ENCODE measurements around the gene ADARB2.

ADARB2 gene

GRCh38 chr10:1280466-1281404, 456.6 kb downstream of the ADARB2 start:
- H3K9me3 ChIP-seq = no peaks in the 10 kb centered on the region
- DNase-seq (ENCODE audit: low spot score in 2 of 2) = no peak
- in situ Hi-C loops (cut with MboI; ENCODE audit: low sequenced_read_pairs) = no loop called here
- no peaks in the 10 kb centered on the region for H3K4me1 ChIP-seq
- no peak overlapping the region for H3K4me3 ChIP-seq
- no peaks in the 10 kb centered on the region for H3K27me3 ChIP-seq (ENCODE audit: low read depth)
- no peaks in the 10 kb centered on the region for H3K36me3 ChIP-seq (replicated peaks)

DNA sequence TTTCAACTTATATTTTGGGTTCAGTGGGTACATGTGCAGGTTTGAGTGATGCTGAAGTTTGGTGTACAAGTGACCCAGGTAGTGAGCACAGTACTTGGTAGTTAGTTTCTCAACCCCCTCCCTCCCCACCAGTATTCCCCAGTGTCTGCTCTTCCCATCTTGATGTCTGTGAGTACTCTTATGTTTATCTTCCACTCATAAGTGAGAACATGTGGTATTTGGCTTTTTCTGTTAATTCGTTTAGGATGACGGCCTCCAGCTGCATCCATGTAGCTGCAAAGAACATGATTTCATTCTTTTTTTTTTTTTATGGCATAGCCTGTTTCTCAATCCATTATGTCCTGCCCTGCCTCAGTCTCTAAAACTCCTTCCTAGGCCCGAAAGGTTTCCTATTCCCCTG, 459.0 kb downstream of the ADARB2 start:
- in situ Hi-C loops (cut with MboI; ENCODE audit: low sequenced_read_pairs) = no loop called here
- Histone ChIP-seq H3K9me3 (no peaks in the 10 kb centered on the region), H3K4me3 (no peak overlapping the region), H3K27me3 (ENCODE audit: low read depth) (no peaks in the 10 kb centered on the region), H3K4me1 (no peaks in the 10 kb centered on the region), H3K36me3 (replicated peaks) (no peaks in the 10 kb centered on the region)
- no peak for DNase-seq (ENCODE audit: low spot score in 2 of 2)

GRCh38 chr10:1274701-1275544, 462.4 kb downstream of the ADARB2 start:
- Histone ChIP-seq H3K27me3 (ENCODE audit: low read depth) (no peaks in the 10 kb centered on the region), H3K4me3 (no peak overlapping the region), H3K4me1 (no peaks in the 10 kb centered on the region), H3K9me3 (no peaks in the 10 kb centered on the region), H3K36me3 (replicated peaks) (no peaks in the 10 kb centered on the region)
- no peak for DNase-seq (ENCODE audit: low spot score in 2 of 2)
- in situ Hi-C loops (cut with MboI; ENCODE audit: low sequenced_read_pairs) = no loop called here

DNA sequence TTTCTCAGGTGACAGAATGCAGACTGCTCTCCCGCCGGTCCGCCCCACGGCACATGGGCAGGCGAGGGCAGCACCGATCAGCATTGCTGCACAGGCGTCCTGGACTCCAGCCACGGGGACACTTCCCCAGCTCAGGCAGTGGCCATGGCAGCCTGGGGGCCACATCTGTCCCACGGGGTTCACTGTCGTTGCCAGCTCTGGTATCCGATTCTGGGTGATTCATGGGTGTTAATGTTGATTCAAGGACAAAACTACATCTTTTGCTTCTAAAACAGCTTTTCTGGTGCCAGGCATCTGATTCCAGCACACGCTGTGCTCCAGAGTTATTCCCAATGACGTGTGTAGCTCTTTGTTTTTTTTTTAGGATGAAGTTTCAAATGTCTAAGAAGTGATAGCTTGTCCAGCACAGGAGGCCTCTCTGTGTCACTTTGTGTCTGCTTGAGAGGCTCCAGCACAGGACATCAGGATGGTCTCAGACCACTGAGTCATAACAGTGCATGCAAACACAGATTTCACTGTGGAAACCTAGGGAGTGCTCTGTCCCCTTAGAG, 463.1 kb downstream of the ADARB2 start:
- DNase-seq (ENCODE audit: low spot score in 2 of 2) = no peak
- in situ Hi-C loops (cut with MboI; ENCODE audit: low sequenced_read_pairs) = no loop called here
- Histone ChIP-seq H3K9me3 (no peaks in the 10 kb centered on the region), H3K36me3 (replicated peaks) (no peaks in the 10 kb centered on the region), H3K4me3 (no peak overlapping the region), H3K27me3 (ENCODE audit: low read depth) (no peaks in the 10 kb centered on the region), H3K4me1 (no peaks in the 10 kb centered on the region)

- in situ Hi-C loops (cut with MboI; ENCODE audit: low sequenced_read_pairs) = no loop called here
- no peaks in the 10 kb centered on the region for H3K36me3 ChIP-seq (replicated peaks)
- no peaks in the 10 kb centered on the region for H3K9me3 ChIP-seq
- no peaks in the 10 kb centered on the region for H3K27me3 ChIP-seq (ENCODE audit: low read depth)
- no peak for DNase-seq (ENCODE audit: low spot score in 2 of 2)
- H3K4me1 ChIP-seq = no peaks in the 10 kb centered on the region
- no peak overlapping the region for H3K4me3 ChIP-seq
Observed at GRCh38 chr10:1273372-1274105, 463.8 kb downstream of the ADARB2 start.

DNA sequence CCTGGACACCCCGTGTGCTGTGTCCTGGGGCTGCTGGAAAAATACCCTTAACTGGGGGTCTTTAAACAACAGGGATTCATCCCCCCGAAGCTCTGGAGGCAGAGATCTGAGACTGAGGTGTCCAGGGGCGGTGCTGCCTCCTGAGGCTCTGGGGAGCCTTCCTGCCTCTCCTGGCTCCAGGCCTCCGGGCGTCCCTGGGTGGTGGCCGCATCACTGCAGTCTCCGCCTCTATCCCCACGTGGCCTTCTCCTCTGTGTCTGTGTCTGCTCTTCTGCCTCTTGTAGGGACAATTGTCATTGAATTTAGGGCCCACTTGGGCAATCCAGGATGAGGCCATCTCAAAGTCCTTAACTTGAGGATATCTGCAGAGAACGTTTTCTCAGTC, 464.6 kb downstream of the ADARB2 start:
- no peak overlapping the region for H3K4me3 ChIP-seq
- H3K9me3 ChIP-seq = no peaks in the 10 kb centered on the region
- in situ Hi-C loops (cut with MboI; ENCODE audit: low sequenced_read_pairs) = no loop called here
- H3K27me3 ChIP-seq (ENCODE audit: low read depth) = no peaks in the 10 kb centered on the region
- no peaks in the 10 kb centered on the region for H3K4me1 ChIP-seq
- no peaks in the 10 kb centered on the region for H3K36me3 ChIP-seq (replicated peaks)
- DNase-seq (ENCODE audit: low spot score in 2 of 2) = no peak

DNA sequence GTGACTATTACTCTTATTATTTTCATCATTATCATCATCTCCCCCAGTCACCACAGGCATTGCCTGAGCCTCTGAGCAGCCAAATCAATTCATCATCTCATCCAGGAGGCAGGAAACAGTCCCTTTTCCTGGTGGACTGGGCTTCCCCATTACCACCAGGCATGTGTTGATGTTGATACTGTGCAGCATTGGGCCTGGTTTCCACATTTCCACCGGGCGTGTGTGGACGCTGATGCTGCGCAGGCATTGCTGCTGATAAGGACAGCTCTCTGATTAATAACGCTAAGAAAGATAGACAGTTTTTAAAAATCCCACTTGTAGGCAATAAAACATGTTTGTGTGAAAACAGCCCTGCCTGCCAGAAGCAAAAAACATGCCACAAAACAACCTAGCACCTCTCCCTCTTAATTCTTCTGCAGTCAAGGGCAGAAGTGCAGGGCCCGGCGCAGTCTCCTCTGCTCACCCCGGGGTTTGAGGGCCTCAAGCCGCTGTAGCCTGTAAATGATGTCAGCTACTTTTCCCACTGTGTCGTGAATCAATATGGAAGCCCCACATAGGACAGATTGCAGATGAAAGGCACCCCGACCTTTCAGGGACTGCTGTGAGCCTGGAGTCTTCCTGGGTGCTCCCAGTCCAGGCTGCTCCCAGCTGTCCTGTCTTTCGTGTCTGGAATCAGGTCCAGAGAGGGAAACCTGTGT, 465.1 kb downstream of the ADARB2 start:
- H3K4me1 ChIP-seq = no peaks in the 10 kb centered on the region
- H3K36me3 ChIP-seq (replicated peaks) = no peaks in the 10 kb centered on the region
- in situ Hi-C loops (cut with MboI; ENCODE audit: low sequenced_read_pairs) = no loop called here
- no peak for DNase-seq (ENCODE audit: low spot score in 2 of 2)
- no peaks in the 10 kb centered on the region for H3K9me3 ChIP-seq
- H3K27me3 ChIP-seq (ENCODE audit: low read depth) = no peaks in the 10 kb centered on the region
- H3K4me3 ChIP-seq = no peak overlapping the region

DNA sequence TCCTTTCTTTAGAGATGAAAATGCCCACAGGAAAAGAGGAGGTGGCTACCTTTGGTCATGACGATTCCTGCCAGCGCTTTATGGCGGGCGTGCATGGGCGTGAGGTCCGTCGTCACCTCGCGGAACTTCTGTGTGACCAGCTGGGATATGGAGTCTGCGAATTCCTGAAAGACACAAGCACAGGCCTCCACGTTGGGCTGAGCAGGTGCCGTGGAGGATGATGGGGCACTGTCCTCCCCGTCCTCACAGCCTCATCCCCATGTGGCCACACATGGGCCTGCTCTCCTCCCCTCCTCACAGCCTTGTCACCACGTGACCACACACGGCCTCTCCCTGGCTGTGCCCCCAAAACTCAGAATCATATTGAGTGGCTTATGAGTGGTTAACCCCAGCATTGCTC, 466.4 kb downstream of the ADARB2 start:
- H3K36me3 ChIP-seq (replicated peaks) = no peaks in the 10 kb centered on the region
- in situ Hi-C loops (cut with MboI; ENCODE audit: low sequenced_read_pairs) = no loop called here
- H3K4me3 ChIP-seq = no peak overlapping the region
- no peaks in the 10 kb centered on the region for H3K4me1 ChIP-seq
- H3K27me3 ChIP-seq (ENCODE audit: low read depth) = no peaks in the 10 kb centered on the region
- no peak for DNase-seq (ENCODE audit: low spot score in 2 of 2)
- no peaks in the 10 kb centered on the region for H3K9me3 ChIP-seq

DNA sequence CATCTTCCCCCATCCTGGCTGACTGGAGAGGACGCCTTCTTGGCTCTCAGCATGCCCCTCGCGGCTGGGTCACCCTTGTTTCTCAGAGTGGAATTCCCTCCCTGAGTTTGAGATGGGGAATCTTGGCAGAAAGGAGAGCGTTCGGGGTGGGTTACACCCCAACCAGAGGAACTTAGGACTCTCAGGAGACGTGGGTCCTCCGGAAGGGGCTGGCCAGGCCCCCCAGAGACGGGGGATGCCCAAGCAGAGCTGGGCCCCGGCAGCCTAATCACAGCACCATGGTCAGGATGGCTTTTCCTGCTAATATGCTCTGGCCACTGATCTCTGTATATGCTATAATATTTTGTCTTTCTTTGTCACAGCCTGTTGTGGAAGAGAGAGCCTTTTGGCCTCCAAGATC, 466.8 kb downstream of the ADARB2 start:
- Histone ChIP-seq H3K36me3 (replicated peaks) (no peaks in the 10 kb centered on the region), H3K9me3 (no peaks in the 10 kb centered on the region), H3K27me3 (ENCODE audit: low read depth) (no peaks in the 10 kb centered on the region), H3K4me3 (no peak overlapping the region), H3K4me1 (no peaks in the 10 kb centered on the region)
- in situ Hi-C loops (cut with MboI; ENCODE audit: low sequenced_read_pairs) = no loop called here
- DNase-seq (ENCODE audit: low spot score in 2 of 2) = no peak

DNA sequence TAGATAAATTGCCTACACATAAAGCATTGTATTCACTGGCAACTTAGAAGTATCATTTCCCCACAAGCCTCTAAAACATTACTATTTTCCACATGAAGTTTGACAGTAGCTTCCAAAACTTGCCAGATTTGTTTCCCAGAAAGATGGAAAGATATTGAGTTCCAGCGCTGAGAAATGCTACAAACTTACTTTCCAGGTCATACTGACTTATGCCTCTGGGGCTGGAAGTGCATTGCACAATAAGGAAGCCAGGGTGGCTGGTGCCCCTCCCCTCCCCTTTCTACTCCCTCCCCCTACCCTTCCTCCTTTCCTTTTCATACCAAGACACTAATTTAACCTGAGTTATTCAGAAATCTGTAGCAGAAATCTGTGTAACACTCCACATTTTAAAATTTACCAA, 468.5 kb downstream of the ADARB2 start:
- no peaks in the 10 kb centered on the region for H3K4me1 ChIP-seq
- in situ Hi-C loops (cut with MboI; ENCODE audit: low sequenced_read_pairs) = no loop called here
- no peak for DNase-seq (ENCODE audit: low spot score in 2 of 2)
- H3K4me3 ChIP-seq = no peak overlapping the region
- no peaks in the 10 kb centered on the region for H3K27me3 ChIP-seq (ENCODE audit: low read depth)
- H3K9me3 ChIP-seq = no peaks in the 10 kb centered on the region
- no peaks in the 10 kb centered on the region for H3K36me3 ChIP-seq (replicated peaks)

- Histone ChIP-seq H3K36me3 (replicated peaks) (no peaks in the 10 kb centered on the region), H3K9me3 (no peaks in the 10 kb centered on the region), H3K27me3 (ENCODE audit: low read depth) (no peaks in the 10 kb centered on the region), H3K4me1 (no peaks in the 10 kb centered on the region), H3K4me3 (no peak overlapping the region)
- DNase-seq (ENCODE audit: low spot score in 2 of 2) = no peak
- in situ Hi-C loops (cut with MboI; ENCODE audit: low sequenced_read_pairs) = no loop called here
Observed at GRCh38 chr10:1267568-1267967, 469.8 kb downstream of the ADARB2 start.

DNA sequence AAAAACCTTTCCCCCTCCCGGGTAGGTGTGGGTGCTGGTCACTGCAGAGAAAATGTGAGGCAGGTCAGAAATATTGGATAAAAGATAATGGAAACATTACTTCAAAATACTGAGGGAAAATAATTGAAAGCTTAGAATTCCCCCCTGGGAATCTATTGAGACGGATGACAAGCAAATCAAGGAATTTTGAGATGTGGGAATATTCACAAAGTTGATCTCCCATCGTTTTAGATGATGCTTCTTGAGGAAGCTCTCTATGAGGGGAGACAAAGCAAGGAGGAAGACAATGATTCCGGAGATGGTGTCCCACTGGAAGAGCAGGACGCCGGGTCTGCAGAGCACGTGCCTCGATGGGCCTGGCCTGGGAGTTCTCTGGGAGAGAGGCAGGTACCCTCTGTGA, 470.2 kb downstream of the ADARB2 start:
- Histone ChIP-seq H3K9me3 (no peaks in the 10 kb centered on the region), H3K4me3 (no peak overlapping the region), H3K27me3 (ENCODE audit: low read depth) (no peaks in the 10 kb centered on the region), H3K36me3 (replicated peaks) (no peaks in the 10 kb centered on the region), H3K4me1 (no peaks in the 10 kb centered on the region)
- DNase-seq (ENCODE audit: low spot score in 2 of 2) = no peak
- in situ Hi-C loops (cut with MboI; ENCODE audit: low sequenced_read_pairs) = no loop called here

All from HAP-1 (cell line).